ENCODE results near the gene ABL2.

ABL2 gene

DNA sequence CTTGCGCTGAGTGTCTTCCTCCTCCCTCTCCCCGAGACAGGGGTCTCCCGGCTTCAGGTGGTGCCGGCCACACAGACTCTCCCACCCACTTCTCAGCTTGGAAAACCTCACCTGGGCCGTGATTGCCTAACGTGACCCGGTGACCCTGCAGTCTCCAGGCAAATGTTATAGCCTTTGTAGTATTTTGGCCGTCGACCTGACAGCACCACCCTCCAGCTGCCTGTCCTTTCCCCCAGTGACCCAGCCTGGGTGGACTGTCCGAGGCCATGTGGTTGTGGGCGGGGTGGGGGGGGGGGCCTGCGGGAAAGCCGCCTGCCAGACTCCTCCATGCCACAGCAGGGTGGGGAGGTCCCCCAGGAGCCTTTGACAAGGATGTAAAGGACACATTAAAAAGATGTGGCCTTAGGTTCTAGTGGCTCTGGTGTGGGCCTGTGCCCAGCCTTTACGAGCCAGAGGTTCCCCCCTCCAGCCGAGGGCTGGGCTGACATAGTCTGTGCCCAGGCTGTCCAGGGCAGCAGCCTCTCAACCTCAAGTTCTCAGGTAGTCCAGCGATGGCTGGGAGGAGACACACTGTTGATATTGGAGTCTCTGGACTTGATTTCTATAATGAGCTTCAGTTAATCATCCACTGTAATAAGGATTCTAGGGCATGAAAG is 139.5 kb downstream of the ABL2 start:
- DNase-seq, result no peak

DNA sequence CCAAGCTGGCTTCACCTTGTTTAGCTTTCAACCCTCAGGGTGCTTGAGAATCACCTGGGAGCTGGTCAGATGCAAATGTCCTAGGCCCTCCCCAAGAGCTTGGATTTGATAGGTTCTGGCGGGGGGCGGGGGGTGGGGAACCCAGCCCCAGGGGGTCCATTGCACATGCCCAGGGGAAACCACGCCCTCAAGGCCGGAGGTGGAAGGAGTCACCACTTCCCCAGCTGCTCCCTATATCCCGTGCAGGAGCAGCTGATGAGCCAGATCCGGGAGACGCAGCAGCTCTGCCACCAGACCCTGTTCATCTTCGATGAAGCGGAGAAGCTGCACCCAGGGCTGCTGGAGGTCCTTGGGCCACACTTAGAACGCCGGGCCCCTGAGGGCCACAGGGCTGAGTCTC is 141.8 kb downstream of the ABL2 start:
- no peak for DNase-seq

DNA sequence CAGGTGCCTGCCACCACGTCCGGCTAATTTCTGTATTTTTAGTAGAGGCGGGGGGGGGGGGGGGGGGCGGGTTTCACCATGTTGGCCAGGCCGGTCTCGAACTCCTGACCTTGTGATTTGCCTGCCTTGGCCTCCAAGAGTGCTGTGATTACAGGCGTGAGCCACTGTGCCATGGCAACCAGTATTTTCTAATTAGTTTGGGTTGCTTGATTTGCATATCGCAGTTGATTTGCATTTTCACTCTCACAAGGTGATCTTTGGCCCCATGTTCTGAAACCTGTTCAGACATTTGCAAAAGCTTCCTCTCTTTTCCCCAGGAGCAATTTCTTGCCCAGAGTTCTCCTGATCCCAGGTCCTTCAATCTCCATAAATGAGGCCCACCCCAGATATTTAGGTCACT is 145.9 kb downstream of the ABL2 start:
- no peak for DNase-seq

DNA sequence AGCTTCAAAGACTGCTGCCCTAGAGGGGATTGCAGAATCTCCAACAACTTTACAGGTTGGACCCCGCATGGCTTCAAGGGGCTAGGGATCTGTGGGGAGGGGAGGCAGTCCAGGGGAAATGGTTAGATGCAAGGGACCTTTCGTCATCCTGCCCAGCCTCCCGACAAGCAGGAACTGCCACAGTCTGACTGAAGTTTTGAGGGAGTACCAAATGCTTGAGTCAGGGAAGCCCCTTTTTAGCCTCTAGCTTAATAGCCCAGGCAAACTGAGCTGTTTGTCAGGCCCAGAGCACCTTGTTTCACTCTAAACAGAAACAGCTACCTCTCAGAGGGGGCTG is 146.5 kb downstream of the ABL2 start:
- peak; percentile 57 for DNase-seq

GRCh38 chr1:179082333-179082998 is 147.0 kb downstream of the ABL2 start:
- DNase-seq, result peak; percentile 52

DNA sequence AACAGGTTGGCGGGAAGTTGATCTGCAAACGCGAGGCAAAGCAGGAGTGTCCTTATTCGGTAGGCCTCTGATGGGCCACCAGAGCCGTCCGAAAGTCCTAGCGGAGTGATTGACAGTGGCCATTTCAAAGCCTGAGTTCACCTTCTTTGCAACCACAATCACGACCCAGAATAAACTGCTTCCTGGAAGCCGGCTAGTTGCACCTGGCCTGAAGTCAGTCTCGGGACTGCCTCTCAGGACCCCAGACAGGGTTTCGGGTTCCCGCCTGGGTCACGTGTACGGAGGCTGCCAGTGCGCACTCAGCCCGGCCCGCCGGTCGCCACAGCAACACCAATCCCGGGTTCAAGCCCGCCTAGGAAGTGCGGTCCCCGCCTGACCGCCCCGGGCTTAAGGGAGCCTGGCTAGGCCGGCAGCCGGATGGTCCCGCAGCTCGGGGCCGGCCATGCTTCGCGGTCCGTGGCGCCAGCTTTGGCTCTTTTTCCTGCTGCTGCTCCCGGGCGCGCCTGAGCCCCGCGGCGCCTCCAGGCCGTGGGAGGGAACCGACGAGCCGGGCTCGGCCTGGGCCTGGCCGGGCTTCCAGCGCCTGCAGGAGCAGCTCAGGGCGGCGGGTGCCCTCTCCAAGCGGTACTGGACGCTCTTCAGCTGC is 147.7 kb downstream of the ABL2 start, which contains the start of gene TOR3A:
Gene TOR3A (plus strand): TSS at position 384 of the 646 bp plus-strand sequence. CDS start 59 bp downstream, at position 443.
- DNase-seq, result peak; percentile 92

GRCh38 chr1:179080866-179081686 is 148.4 kb downstream of the ABL2 start:
- DNase-seq, result no peak

DNA sequence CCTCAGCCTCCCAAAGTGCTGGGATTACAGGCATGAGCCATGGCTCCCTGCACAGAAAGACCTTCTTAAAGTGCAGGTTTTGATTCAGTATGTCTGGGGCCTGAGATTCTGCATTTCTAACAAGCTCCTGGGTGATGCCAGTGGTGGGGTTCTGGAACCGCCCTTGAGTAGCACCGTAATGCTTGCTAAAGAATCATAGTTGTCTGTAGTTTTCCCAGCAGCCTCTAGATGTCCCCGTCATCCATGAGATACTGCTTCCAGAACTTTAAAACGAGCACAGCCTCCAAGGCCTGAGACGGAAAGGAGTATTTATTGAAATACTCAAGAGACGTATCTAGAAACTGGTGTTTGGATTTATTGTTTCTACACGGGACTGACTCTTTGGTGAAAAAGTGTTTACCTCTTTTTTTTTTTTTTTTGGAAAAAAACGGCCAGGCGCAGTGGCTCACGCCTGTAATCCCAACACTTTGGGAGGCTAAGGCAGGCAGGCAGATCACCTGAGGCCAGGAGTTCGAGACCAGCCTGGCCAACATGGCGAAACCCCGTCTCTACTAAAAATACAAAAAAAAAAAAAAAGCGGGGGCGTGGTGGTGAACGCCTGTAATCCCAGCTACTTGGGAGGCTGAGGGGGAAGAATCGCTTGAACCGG is 150.2 kb downstream of the ABL2 start:
- peak; percentile 72 for DNase-seq

- peak; percentile 34 for DNase-seq
These were observed 152.1 kb downstream of the ABL2 start for GRCh38 chr1:179077396-179077795.

DNA sequence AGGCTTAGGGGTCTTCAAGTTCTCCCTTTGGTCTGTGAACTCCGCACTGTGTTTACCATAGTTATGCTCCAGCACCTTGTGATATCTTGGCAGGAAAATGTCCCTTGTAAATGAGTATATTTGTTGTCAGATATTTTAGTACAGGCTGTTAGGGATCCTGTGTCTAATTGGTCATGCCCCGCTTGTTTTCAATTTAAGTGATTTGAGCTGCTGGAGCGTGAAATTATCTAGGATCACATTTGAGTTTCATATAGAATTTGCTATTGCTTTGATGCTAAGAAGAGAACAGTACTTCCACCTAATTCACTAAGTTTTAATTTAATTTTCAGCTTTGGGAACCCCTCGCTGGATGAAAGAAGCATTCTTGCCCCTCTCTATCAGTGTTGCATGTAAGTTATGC is 163.0 kb downstream of the ABL2 start:
- no peak for DNase-seq

DNA sequence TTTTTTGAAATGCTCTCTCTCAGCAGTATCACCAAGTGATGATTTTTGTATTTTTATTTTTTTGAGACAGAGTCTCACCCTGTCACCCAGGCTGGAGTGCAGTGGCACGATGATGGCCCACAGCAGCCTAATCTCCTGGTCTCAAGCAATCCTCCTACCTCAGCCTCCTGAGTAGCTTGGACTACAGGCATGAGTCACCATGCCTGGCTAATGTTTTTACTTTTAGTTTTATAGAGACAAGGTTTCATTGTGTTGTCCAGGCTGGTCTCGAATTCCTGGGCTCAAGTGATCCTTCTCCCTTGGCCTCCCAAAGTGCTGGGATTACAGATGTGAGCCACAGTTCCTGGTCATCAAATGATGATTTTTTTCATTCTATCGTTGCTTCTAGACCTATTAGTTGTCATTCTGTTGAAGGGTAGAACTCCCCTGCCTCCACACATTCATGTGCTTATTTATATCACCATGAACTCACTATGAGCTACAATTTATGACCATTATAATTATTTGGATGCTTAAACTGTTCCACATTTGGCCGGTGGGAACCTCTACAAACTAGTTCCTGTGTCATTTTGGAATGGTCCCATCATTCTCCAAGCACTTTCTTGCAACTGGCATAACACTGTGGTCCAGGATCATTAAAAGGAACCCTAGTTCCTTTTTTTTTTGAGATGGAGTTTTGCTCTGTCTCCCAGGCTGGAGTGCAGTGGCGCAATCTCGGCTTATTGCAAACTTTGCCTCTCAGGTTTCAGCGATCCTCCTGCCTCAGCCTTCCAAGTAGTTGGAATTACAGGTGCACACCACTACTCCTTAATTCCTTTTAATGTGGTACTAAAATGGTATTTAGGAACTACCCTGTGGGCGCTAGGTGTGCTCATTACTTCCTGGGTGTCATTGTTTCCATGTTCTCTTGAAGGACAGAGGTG is 167.9 kb downstream of the ABL2 start:
- DNase-seq, result peak; percentile 32

DNA sequence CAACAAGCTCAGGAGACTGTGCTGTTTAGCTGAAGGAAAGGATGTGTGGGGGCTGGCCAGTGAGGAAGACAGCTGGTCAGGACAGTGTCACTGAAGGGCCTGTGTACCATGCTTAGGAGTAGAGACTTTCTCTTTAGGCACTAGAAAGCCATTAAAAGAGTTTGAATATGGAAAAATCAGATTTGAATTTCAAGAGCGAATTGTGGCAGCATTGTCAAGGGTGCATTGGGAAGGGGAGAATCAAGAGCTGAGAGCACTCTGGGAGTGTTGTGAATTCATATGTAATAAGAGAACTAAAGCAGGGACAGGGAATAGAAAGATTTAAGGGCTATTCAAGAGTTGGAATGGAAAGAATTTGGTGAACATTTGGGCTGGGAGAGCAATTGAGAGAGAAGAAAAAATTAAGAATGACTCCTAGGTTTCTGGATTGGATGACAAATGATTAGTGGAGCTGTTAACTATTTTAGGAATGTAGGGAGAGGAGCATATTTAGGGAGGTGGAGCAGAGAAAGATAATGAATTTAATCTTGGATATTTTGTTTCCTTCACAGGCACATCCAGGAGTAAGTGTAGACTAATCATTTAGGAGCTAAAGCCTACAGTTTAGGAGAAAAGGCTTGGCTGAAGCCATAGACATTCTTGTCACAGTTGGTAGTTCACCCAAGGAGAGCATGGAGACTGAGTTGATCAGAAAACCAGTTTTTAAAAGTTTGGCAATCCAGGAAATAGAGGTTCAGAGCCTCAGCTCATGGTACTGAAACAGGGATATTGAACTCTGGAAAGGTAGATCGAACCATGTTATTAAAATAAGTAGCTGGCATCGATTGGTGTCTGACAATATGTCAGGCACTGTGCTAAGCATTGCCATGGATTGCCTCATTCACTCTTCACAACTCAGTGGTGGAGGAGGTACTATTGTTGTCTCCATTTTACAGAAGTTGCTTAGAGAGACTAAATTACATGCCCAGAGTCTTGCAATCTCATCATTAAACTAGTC is 170.7 kb downstream of the ABL2 start:
- peak; percentile 82 for DNase-seq

DNA sequence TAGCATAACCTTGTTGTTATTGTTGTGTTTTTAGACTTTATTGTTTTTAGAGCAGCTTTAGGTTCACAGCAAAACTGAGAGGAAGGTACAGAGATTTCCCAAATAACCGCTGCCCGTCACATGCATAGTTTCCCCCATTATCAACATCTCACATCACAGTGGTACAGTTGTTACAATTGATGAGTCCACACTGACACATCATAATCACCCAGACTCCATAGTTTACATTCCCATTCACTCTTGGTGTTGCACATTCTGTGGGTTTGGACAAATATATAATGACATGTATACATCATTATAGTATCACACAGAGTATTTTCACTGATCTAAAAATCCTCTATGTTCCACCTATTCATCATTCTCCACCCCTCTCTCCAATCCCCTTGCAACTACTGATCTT is 173.5 kb downstream of the ABL2 start:
- no peak for DNase-seq

GRCh38 chr1:179053486-179053885 is 176.0 kb downstream of the ABL2 start:
- no peak for DNase-seq

GRCh38 chr1:179052776-179053175 is 176.7 kb downstream of the ABL2 start:
- no peak for DNase-seq

Data from EL (cell line).